K562 (cell line): Measurements from ENCODE around the gene CAPZB. TPM values are rescaled to one million over a fixed set of nuclear protein-coding genes. Genes with fewer than 3 reads are reported as not detected.

ENCODE experiments used
- ATAC-seq: fragments of 200-7000 bp; cut with Tn5 transposase; 3 replicates; pipeline ENCODE4 v1.9.1; 2020; ENCODE audit warnings: moderate library complexity
- BruUV-seq: library from RNA; stranded (reverse); fragments of 400-500 nt; replicated peaks from 2 replicates; lab custom pipeline; 2021; lab: Mats Ljungman, UMichigan
- CTCF ChIA-PET: fragments of 300-600 bp; formaldehyde crosslinking; extraction: SDS; loops from one replicate; lab custom pipeline; 2021; ENCODE audit warnings: low intra/inter-chr PET ratio; lab: Yijun Ruan, JAX
- POLR2A ChIA-PET: fragments of 300-600, 350-650 bp; sonication (Branson Sonifier 250); formaldehyde crosslinking; extraction: SDS; loops from one replicate; lab custom pipeline; 2021; ENCODE audit warnings: antibody characterized with exemption, inconsistent platforms; lab: Yijun Ruan, JAX
- DNase-seq, 4 experiments: peaks; one replicate each; pipeline versions ENCODE4 v3.0.0 to v3.0.0-alpha.2; 2011 to 2018; ENCODE audit warnings: low spot score in 3 of 4, mixed read lengths in 3 of 4; ENCODE audit errors: extremely low read depth in 1 of 4
- FAIRE-seq: peaks from 2 replicates; lab custom pipeline; 2011; peaks lifted over from hg19 to GRCh38; lab: Jason Lieb, UNC
- H2AFZ ChIP-seq: 2 replicates; pipeline ENCODE4 v1.6.0; 2011; ENCODE audit warnings: low read depth, low read length, control low read depth, inconsistent platforms
- H3K27ac ChIP-seq: fragments of 200-600 bp; 3 replicates; pipeline ENCODE4 v1.8.0; 2011; ENCODE audit warnings: low read depth, mild to moderate bottlenecking, control low read depth, inconsistent platforms, low read length, moderate library complexity, mixed read lengths; ENCODE audit errors: extremely low read depth
- H3K27me3 ChIP-seq, 2 experiments: fragments of 300-600 bp in 1 of 2; 2 replicates in 1 of 2; 3 replicates in 1 of 2; pipeline versions ENCODE4 v1.6.0 to v1.8.0; 2011; ENCODE audit warnings: inconsistent platforms in 2 of 2, low read length in 2 of 2, mild to moderate bottlenecking in 1 of 2, mixed read lengths in 1 of 2, moderate library complexity in 1 of 2; ENCODE audit not compliant: control insufficient read depth in 2 of 2, insufficient read depth in 2 of 2
- H3K36me3 ChIP-seq: fragments of 300-600 bp; 3 replicates; pipeline ENCODE4 v1.8.0; 2011; ENCODE audit warnings: mild to moderate bottlenecking, low read length, inconsistent platforms; ENCODE audit not compliant: control insufficient read depth, insufficient read depth
- H3K4me1 ChIP-seq, 2 experiments: fragments of 200-600 bp in 1 of 2; replicated peaks in 1 of 2; 2 replicates in 1 of 2; 3 replicates in 1 of 2; pipeline versions ENCODE4 v1.5.1 to v1.8.0; 2011; ENCODE audit warnings: inconsistent platforms in 2 of 2, low read length in 2 of 2, mild to moderate bottlenecking in 1 of 2, mixed read lengths in 1 of 2, moderate library complexity in 1 of 2; ENCODE audit not compliant: control insufficient read depth in 2 of 2, insufficient read depth in 2 of 2
- H3K4me2 ChIP-seq: 2 replicates; pipeline ENCODE4 v1.6.1; 2011; ENCODE audit warnings: low read length, control low read depth, inconsistent platforms, mixed read lengths; ENCODE audit not compliant: insufficient read depth
- H3K4me3 ChIP-seq: fragments of 200-600 bp; sonication (generic), shearing (Covaris generic); 2 replicates; pipeline ENCODE4 v1.5.1; 2016; ENCODE audit warnings: control low read depth, inconsistent platforms
- H3K79me2 ChIP-seq: fragments of 200-600 bp; 3 replicates; pipeline ENCODE4 v1.8.0; 2011; ENCODE audit warnings: low read length, inconsistent platforms; ENCODE audit not compliant: control insufficient read depth, insufficient read depth
- H3K9ac ChIP-seq, 2 experiments: 2 replicates each; pipeline versions ENCODE4 v1.6.0 to v1.6.1; 2011; ENCODE audit warnings: low read depth in 2 of 2, low read length in 2 of 2, control low read depth in 1 of 2, inconsistent platforms in 1 of 2, mild to moderate bottlenecking in 1 of 2, mixed read lengths in 1 of 2; ENCODE audit not compliant: insufficient read depth in 1 of 2
- H3K9me1 ChIP-seq: one replicate; pipeline ENCODE4 v1.6.0; 2011; ENCODE audit warnings: inconsistent platforms, mild to moderate bottlenecking, low read length, moderate library complexity; ENCODE audit not compliant: control insufficient read depth, insufficient read depth
- H3K9me3 ChIP-seq: replicated peaks from 2 replicates; pipeline ENCODE4 v1.5.1; 2011; ENCODE audit warnings: low read depth, low read length, inconsistent platforms; ENCODE audit not compliant: control insufficient read depth, insufficient read depth
- H4K20me1 ChIP-seq: replicated peaks from 2 replicates; pipeline ENCODE4 v1.6.1; 2011; ENCODE audit warnings: low read length, inconsistent platforms, mixed read lengths; ENCODE audit not compliant: control insufficient read depth, insufficient read depth
- CBX3 ChIP-seq, 2 experiments: IDR thresholded peaks; 1 replicate in 1 of 2; 2 replicates in 1 of 2; pipeline ENCODE4 v1.6.1; 2012; ENCODE audit warnings: inconsistent platforms in 2 of 2, low read length in 2 of 2, borderline replicate concordance in 1 of 2, control low read depth in 1 of 2
- CBX5 ChIP-seq: IDR thresholded peaks from 2 replicates; pipeline ENCODE4 v1.6.1; 2014; ENCODE audit warnings: low read depth, borderline replicate concordance
- CEBPB ChIP-seq: fragments of 450-650 bp; IDR thresholded peaks from 2 replicates; pipeline ENCODE4 v1.6.1; 2016; ENCODE audit warnings: missing genetic modification characterization, missing compliant biosample characterization
- CEBPG ChIP-seq, 3 experiments: fragments of 200-800 bp in 1 of 3; sonication (Bioruptor generic) in 1 of 3; sonication (generic) in 1 of 3; formaldehyde crosslinking in 1 of 3; IDR thresholded peaks in 2 of 3; conservative IDR thresholded peaks in 1 of 3; 2 replicates each; pipeline versions ENCODE4 v1.6.1 to v1.8.0; 2016 to 2022; ENCODE audit warnings: missing compliant biosample characterization in 2 of 3, missing genetic modification characterization in 2 of 3, mild to moderate bottlenecking in 1 of 3, missing genetic modification reagents in 1 of 3
- EZH2 ChIP-seq: IDR thresholded peaks from 2 replicates; pipeline ENCODE4 v1.6.1; 2012; ENCODE audit warnings: low read depth, mild to moderate bottlenecking, inconsistent platforms, low read length, borderline replicate concordance
- TRIM28 ChIP-seq: fragments of 450-650 bp; IDR thresholded peaks from 2 replicates; pipeline ENCODE4 v1.6.1; 2017
- ZNF165 ChIP-seq: fragments of 250-450 bp; sonication (Bioruptor Pico); IDR thresholded peaks from 2 replicates; pipeline ENCODE4 v1.4.0; 2020; ENCODE audit warnings: borderline replicate concordance
- WGBS: fragments of 100-300 bp; shearing (Covaris generic); methylation state at CpG from one replicate; pipeline ENCODE4 v1.1.6; 2016; ENCODE audit warnings: low coverage, mixed read lengths; ENCODE audit not compliant: insufficient coverage; ENCODE audit errors: missing lambda C conversion rate; 5-methylcytosine and 5-hydroxymethylcytosine counted together
- in situ Hi-C: fragments of 300-500 bp; cut with MboI; formaldehyde crosslinking; loops from 4 replicates; pipeline ENCODE4 v1.15.0; 2018; ENCODE audit warnings: inconsistent platforms, mixed read lengths
- intact Hi-C: fragments of 100-400 bp; cut with micrococcal nuclease; formaldehyde crosslinking; loops from 2 replicates; pipeline ENCODE4 v1.14.2; 2022
- polyA plus RNA-seq, 8 experiments: library from polyadenylated mRNA; depleted of rRNA in 4 of 8; stranded (reverse) in 5 of 8; unstranded in 3 of 8; fragments of >200 nt; fragmentation: Nextera tagmentation in 2 of 8; fragmentation: Illumina TruSeq in 1 of 8; extraction: Ambion mirVana in 2 of 8; extraction: Trizol in 1 of 8; gene quantifications; 2 replicates each; pipeline versions ENCODE4 v1.2.1 to v1.2.3, GENCODE V29; 2011 to 2014; ENCODE audit warnings: inconsistent platforms in 1 of 8, missing spikeins in 1 of 8
- total RNA-seq, 7 experiments: library from RNA; depleted of rRNA in 6 of 7; stranded (reverse); fragments of >200 nt in 6 of 7; fragmentation: Illumina TruSeq in 2 of 7; extraction: Trizol in 2 of 7; gene quantifications; 2 replicates each; pipeline versions ENCODE4 v1.2.1 to v1.2.3, GENCODE V29; 2011 to 2021; ENCODE audit warnings: low replicate concordance in 1 of 7

Gene CAPZB
- total and polyA plus RNA-seq, 9 of the 15 experiments (the other 6 are each of a cell fraction or from before 2014, with no cell fraction given), result 57.6 to 297 (median 125) TPM

- FAIRE-seq (no peak), ATAC-seq (no peak), DNase-seq (no peak)
- H3K4me1 ChIP-seq, result no peaks in the 10 kb centered on the region
- H3K9me1 ChIP-seq, result no peaks in the 10 kb centered on the region
- WGBS, result 56% methylated on average over 1 of the region's 2 CpGs
- no peaks in the 10 kb centered on the region for H4K20me1 ChIP-seq
- BruUV-seq, result no TSS peak
- H3K79me2 ChIP-seq, result no peaks in the 10 kb centered on the region
- H3K9me3 ChIP-seq, result no peaks in the 10 kb centered on the region
- no peak overlapping the region for H3K4me3 ChIP-seq
- H2AFZ ChIP-seq, result no peak overlapping the region
- H3K36me3 ChIP-seq, result no peaks in the 10 kb centered on the region
- H3K9ac ChIP-seq, result no peak overlapping the region
- TF ChIP-seq TRIM28 (peak; percentile 78), CEBPB (tag) (peak; percentile 55; the same call in 1 of the 2 replicates), CBX5 (0 out of 2 replicates have a peak, but pooled peaks have one; percentile 48), EZH2 (no peak), ZNF165 (CRISPR knock-in tag) (no peak), CEBPG (CRISPR knock-in tag; IDR thresholded peaks at IDR 0.05) (no peak), CEBPG (tag; conservative IDR thresholded peaks at IDR 0.05 in 1 of 2, IDR thresholded peaks at IDR 0.05 in 1 of 2) (peak in 1 of 2 experiments; percentile 47; a peak in 1 of 4 replicates), CBX3 (IDR thresholded peaks at IDR 0.05; ENCODE audit: borderline replicate concordance in 1 of 2, low read length in 2 of 2) (peak in 1 of 2 experiments; percentile 82; a peak in 1 of 3 replicates)
- in situ Hi-C loops (no loop called here), intact Hi-C loops (no loop called here)
- H3K27me3 ChIP-seq, result no peaks in the 10 kb centered on the region
- H3K4me2 ChIP-seq, result no peak overlapping the region
- ChIA-PET POLR2A (interaction anchor here (0.7 to 1.4 kb wide), 2 partner anchors 10 to 26 kb away, joined by 3 read pairs; no protein-coding TSS in a partner anchor), CTCF (no interaction called here)
- no peak overlapping the region for H3K27ac ChIP-seq
These were observed 190.7 kb downstream of the CAPZB start for GRCh38 chr1:19294638-19295037.
